Progenitor cell of endocrine pancreas (in vitro differentiated cells): ENCODE results near the gene TLE1. TPM values are rescaled to one million over a fixed set of nuclear protein-coding genes. Genes with fewer than 3 reads are reported as not detected.

Experiments used
- DNase-seq: peaks from one replicate; pipeline ENCODE4 v3.0.0; 2021; ENCODE audit warnings: low spot score; ENCODE audit not compliant: unreplicated experiment
- H3K27ac Mint-ChIP-seq: 2 replicates; pipeline ENCODE4 v1.8.0; 2021; ENCODE audit warnings: mild to moderate bottlenecking, moderate library complexity, mixed read lengths
- H3K27me3 Mint-ChIP-seq: 2 replicates; pipeline ENCODE4 v1.8.0; 2021; ENCODE audit warnings: mixed read lengths
- H3K36me3 Mint-ChIP-seq: 2 replicates; pipeline ENCODE4 v1.8.0; 2022; ENCODE audit warnings: mixed read lengths; ENCODE audit not compliant: insufficient read depth
- H3K4me1 Mint-ChIP-seq: 2 replicates; pipeline ENCODE4 v1.8.0; 2021; ENCODE audit warnings: low read depth, mixed read lengths
- H3K4me3 Mint-ChIP-seq: 2 replicates; pipeline ENCODE4 v1.8.0; 2021; ENCODE audit warnings: low read depth, mild to moderate bottlenecking, moderate library complexity, mixed read lengths
- H3K9me3 Mint-ChIP-seq: 2 replicates; pipeline ENCODE4 v1.8.0; 2021; ENCODE audit warnings: low read depth, mixed read lengths
- total RNA-seq: library from RNA; stranded (reverse); gene quantifications from 2 replicates; pipeline ENCODE4 v1.2.1, GENCODE V29; 2021
- TF ChIP-seq, protein P1 (sequence below): fragments of 200-600 bp; sonication (generic); IDR thresholded peaks from one replicate; pipeline ENCODE4 v1.5.0; 2021; ENCODE audit warnings: antibody characterized with exemption, mild to moderate bottlenecking; ENCODE audit not compliant: unreplicated experiment

TLE1 gene
- total RNA-seq, 1 donor from 2014 or later: 68.7 TPM

DNA sequence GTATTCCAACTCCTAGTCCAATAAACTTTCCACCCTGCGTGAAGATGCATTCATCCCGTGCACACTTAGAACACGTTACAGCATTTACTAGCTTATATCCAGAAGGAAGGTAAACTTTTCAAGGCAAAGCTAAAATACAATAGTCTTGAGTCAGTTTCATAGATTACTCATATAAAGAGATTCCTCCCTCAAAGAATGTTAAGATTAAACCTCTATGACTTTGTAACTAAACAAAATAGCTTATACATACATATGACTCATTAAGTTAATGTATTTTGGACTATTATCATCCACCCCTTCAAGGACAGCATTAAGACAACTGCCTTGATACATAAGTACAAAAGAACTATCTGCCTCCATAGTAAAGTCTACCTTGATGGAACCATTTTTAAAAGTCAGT lies 36.1 kb downstream of the TLE1 start:
- H3K27ac Mint-ChIP-seq: no peak overlapping the region

DNA sequence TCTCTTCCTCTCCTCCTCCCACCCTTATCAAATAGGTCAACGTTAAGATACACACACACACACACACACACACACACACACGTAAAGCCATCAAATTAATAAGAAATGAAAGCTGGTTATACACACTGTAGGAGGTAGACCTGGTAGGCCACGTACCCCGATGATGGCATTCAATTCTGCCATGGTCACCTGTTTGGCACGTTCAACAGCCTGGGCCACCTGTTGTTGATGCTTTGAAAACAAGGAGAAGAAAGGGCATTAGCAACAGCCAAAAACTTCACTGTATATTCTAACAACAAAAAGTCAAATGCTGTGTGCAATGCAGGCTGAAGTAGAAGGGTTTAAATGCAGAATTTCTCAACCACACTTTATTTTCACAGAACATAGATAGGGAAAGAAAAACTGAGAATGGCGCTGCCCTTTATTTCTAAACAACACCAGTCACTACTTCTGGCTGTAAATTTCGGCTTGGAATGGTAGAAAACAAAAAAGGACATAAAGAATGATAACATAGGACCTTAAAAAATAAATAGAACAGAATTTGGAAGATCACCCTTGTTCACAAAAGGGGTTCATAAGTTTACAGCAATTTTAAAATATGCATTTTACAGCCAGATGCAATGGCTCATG lies 37.2 kb downstream of the TLE1 start:
- Mint-ChIP-seq H3K27ac (no peak overlapping the region), H3K4me3 (no peak overlapping the region), H3K36me3 (peaks cover 15% of the 10 kb centered on the region), H3K27me3 (no peaks in the 10 kb centered on the region), H3K9me3 (no peaks in the 10 kb centered on the region), H3K4me1 (peaks cover 26% of the 10 kb centered on the region)
- no peak for DNase-seq
- TF ChIP-seq, protein P1, sequence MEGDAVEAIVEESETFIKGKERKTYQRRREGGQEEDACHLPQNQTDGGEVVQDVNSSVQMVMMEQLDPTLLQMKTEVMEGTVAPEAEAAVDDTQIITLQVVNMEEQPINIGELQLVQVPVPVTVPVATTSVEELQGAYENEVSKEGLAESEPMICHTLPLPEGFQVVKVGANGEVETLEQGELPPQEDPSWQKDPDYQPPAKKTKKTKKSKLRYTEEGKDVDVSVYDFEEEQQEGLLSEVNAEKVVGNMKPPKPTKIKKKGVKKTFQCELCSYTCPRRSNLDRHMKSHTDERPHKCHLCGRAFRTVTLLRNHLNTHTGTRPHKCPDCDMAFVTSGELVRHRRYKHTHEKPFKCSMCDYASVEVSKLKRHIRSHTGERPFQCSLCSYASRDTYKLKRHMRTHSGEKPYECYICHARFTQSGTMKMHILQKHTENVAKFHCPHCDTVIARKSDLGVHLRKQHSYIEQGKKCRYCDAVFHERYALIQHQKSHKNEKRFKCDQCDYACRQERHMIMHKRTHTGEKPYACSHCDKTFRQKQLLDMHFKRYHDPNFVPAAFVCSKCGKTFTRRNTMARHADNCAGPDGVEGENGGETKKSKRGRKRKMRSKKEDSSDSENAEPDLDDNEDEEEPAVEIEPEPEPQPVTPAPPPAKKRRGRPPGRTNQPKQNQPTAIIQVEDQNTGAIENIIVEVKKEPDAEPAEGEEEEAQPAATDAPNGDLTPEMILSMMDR: no peak

More for the DNA sequence above, 36.1 kb downstream of the TLE1 start:
- H3K27me3 Mint-ChIP-seq: no peaks in the 10 kb centered on the region
- no peak overlapping the region for H3K4me3 Mint-ChIP-seq
- H3K9me3 Mint-ChIP-seq: no peaks in the 10 kb centered on the region
- no peak for DNase-seq
- peaks cover 15% of the 10 kb centered on the region for H3K36me3 Mint-ChIP-seq
- H3K4me1 Mint-ChIP-seq: peaks cover 28% of the 10 kb centered on the region
- TF ChIP-seq, protein P1: no peak

DNA sequence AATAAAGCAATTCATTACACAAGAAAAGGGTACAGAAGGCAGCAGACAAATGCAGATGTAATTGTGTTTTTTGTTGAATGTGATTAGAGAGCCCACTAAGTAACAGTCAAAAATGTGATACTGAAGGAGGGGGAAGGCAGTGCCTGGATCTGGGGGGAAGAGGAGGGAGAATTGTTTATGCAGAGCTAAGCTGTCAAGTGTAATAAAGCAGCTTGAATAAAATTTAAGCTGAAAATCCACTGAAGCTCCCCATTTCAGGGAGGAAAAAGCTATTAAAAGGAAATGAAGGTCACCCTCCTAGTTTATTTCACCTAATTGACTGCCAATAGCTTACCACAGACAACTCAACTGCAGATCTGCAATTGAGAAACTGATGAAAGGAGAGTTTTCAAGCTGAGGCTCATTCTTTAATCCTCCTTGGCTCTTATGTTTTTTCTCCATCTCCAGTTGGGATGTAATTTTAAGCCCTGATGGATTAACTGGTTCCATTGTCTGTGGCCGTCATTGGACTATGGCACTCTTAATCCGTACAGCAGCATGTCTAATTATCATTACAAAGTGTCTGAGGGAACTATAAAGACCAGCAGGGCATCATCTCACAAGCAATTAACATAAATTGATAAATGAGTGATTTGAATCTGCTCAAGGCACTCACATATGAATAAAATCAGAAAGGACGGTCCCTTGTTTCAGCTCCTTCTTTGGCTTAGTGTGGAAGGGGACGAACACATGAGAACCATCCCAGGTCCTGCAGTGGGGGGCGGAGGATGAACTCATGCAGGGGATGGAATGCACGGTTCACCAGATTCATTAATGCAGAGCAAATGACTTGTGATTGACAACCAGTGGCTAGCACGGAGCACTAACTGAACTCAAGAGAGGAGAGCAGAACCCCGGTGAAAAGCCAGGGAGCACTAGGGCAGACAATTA lies 38.5 kb downstream of the TLE1 start:
- Mint-ChIP-seq H3K27ac (no peak overlapping the region), H3K36me3 (peaks cover 15% of the 10 kb centered on the region), H3K4me1 (peaks cover 16% of the 10 kb centered on the region), H3K4me3 (no peak overlapping the region), H3K9me3 (no peaks in the 10 kb centered on the region), H3K27me3 (no peaks in the 10 kb centered on the region)
- TF ChIP-seq, protein P1: no peak
- no peak for DNase-seq

DNA sequence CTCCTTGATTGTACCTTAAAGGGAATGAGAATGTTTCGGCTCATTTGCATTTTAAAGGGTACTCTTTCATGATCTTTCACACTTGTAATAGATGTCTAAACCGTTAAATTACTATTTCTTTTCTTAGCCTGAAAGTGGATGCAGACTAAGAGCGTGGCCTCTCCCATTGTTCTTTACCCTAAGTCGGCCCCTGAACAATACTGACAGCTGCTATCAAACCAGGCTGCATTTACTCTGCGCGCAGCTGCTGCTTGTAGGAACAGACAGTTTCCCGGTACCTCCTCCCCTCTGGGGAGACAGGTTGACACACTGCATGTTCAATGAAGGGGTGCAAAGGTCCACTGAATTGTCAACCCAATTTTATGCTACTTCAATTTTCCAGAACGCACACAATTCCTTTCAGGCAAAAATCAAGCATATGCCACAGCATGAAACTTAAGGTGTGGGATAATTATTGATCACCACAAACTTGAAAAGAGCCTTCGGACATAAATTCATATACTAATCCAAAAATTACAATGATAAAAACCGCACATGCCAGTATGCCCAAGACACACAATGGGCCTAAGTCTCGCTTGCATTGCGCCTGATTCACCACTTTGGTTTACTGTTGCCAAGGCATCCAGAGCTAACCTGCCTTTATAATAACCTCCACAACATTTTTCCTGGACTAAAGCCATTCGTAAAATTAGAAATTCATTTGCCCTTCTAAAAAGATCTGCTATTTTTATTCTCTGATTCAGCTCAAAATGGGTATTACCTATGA lies 39.7 kb downstream of the TLE1 start:
- H3K27ac Mint-ChIP-seq: no peak overlapping the region
- no peaks in the 10 kb centered on the region for H3K27me3 Mint-ChIP-seq
- DNase-seq: no peak
- TF ChIP-seq, protein P1: no peak
- no peak overlapping the region for H3K4me3 Mint-ChIP-seq
- peaks cover 13% of the 10 kb centered on the region for H3K36me3 Mint-ChIP-seq
- no peaks in the 10 kb centered on the region for H3K9me3 Mint-ChIP-seq
- peaks cover 12% of the 10 kb centered on the region for H3K4me1 Mint-ChIP-seq

DNA sequence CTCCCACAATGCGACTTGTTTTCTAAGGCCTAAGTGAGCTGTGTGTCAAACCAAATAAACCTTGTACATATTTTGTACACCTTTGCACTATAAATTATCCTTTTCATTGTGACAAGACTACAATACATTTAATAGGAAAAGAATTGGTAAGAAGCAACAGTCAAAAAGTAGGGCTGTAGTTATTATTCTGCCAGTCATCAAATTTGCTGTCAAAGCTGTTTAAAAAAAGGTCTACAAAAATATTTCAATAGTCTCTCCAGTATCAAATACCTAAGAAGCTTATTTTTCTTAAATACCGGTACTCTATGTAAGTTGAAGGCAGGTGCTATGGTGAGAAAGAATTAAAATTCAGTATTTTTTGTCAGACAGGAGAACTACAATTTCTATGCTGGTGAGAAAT lies 40.5 kb downstream of the TLE1 start:
- TF ChIP-seq, protein P1: no peak
- no peaks in the 10 kb centered on the region for H3K27me3 Mint-ChIP-seq
- H3K9me3 Mint-ChIP-seq: no peaks in the 10 kb centered on the region
- H3K27ac Mint-ChIP-seq: no peak overlapping the region
- DNase-seq: no peak
- peaks cover 17% of the 10 kb centered on the region for H3K36me3 Mint-ChIP-seq
- H3K4me3 Mint-ChIP-seq: no peak overlapping the region
- peaks cover 12% of the 10 kb centered on the region for H3K4me1 Mint-ChIP-seq
